Ammon's horn (tissue), 1 donor: ENCODE measurements around the gene KCNMA1.

Experiments
- DNase-seq: peaks from one replicate; pipeline ENCODE4 v3.0.0-alpha.2; 2016; ENCODE audit warnings: low spot score

KCNMA1 gene

GRCh38 chr10:77479586-77479985 lies 158.0 kb downstream of the KCNMA1 start:
- no peak for DNase-seq

- no peak for DNase-seq
These were observed 158.6 kb downstream of the KCNMA1 start for GRCh38 chr10:77478962-77479359.

- DNase-seq, result peak; percentile 80
These were observed 159.2 kb downstream of the KCNMA1 start for GRCh38 chr10:77478247-77478961.

GRCh38 chr10:77475522-77475921 lies 162.1 kb downstream of the KCNMA1 start:
- no peak for DNase-seq

GRCh38 chr10:77474939-77475338 lies 162.7 kb downstream of the KCNMA1 start:
- no peak for DNase-seq

- DNase-seq, result no peak
These were observed 163.2 kb downstream of the KCNMA1 start for GRCh38 chr10:77474386-77474785.

- DNase-seq, result no peak
These were observed 165.5 kb downstream of the KCNMA1 start for GRCh38 chr10:77472146-77472545.

- no peak for DNase-seq
These were observed 166.5 kb downstream of the KCNMA1 start for GRCh38 chr10:77471069-77471536.

- DNase-seq, result no peak
These were observed 170.1 kb downstream of the KCNMA1 start for GRCh38 chr10:77467422-77467963.

GRCh38 chr10:77463967-77464745 lies 173.5 kb downstream of the KCNMA1 start:
- no peak for DNase-seq

GRCh38 chr10:77463499-77463898 lies 174.1 kb downstream of the KCNMA1 start:
- DNase-seq, result peak; percentile 57

GRCh38 chr10:77461636-77462296 lies 175.8 kb downstream of the KCNMA1 start:
- DNase-seq, result no peak

GRCh38 chr10:77459905-77460304 lies 177.7 kb downstream of the KCNMA1 start:
- DNase-seq, result no peak

- DNase-seq, result no peak
These were observed 178.5 kb downstream of the KCNMA1 start for GRCh38 chr10:77458986-77459590.

GRCh38 chr10:77457721-77458120 lies 179.9 kb downstream of the KCNMA1 start:
- DNase-seq, result no peak

- DNase-seq, result no peak
These were observed 180.3 kb downstream of the KCNMA1 start for GRCh38 chr10:77457266-77457665.

- peak; percentile 72 for DNase-seq
These were observed 181.2 kb downstream of the KCNMA1 start for GRCh38 chr10:77456414-77456813.

GRCh38 chr10:77455561-77455960 lies 182.0 kb downstream of the KCNMA1 start:
- DNase-seq, result peak; percentile 19

- DNase-seq, result no peak
These were observed 184.6 kb downstream of the KCNMA1 start for GRCh38 chr10:77452952-77453564.

GRCh38 chr10:77451886-77452285 lies 185.7 kb downstream of the KCNMA1 start:
- DNase-seq, result no peak

- peak; percentile 60 for DNase-seq
These were observed 189.4 kb downstream of the KCNMA1 start for GRCh38 chr10:77448226-77448625.

- no peak for DNase-seq
These were observed 190.9 kb downstream of the KCNMA1 start for GRCh38 chr10:77446700-77447099.
